ENCODE measurements around the gene GPR55. TPM values are rescaled to one million over a fixed set of nuclear protein-coding genes. Genes with fewer than 3 reads are reported as not detected.

Gene GPR55
- polyA plus RNA-seq, 10 donors, result 0.07 to 0.37 (median 0.08) TPM; not detected in 5

GRCh38 chr2:230952226-230952956, 27.3 kb upstream of the GPR55 start:
- no peak for DNase-seq

- DNase-seq, result no peak
These were observed 26.4 kb upstream of the GPR55 start for GRCh38 chr2:230951396-230951795.

GRCh38 chr2:230950874-230951339, 25.9 kb upstream of the GPR55 start:
- no peak for DNase-seq

- no peak for DNase-seq
These were observed 25.2 kb upstream of the GPR55 start for GRCh38 chr2:230949966-230950873.

- DNase-seq, result no peak
These were observed 22.9 kb upstream of the GPR55 start for GRCh38 chr2:230947908-230948365.

- DNase-seq, result no peak
These were observed 22.2 kb upstream of the GPR55 start for GRCh38 chr2:230947235-230947576.

GRCh38 chr2:230946429-230947234, 21.6 kb upstream of the GPR55 start:
- no peak for DNase-seq

GRCh38 chr2:230944757-230945372, 19.8 kb upstream of the GPR55 start:
- DNase-seq, result no peak

GRCh38 chr2:230944123-230944653, 19.1 kb upstream of the GPR55 start:
- no peak for DNase-seq

- DNase-seq, result no peak
These were observed 18.2 kb upstream of the GPR55 start for GRCh38 chr2:230942920-230943896.

GRCh38 chr2:230942371-230942770, 17.3 kb upstream of the GPR55 start:
- DNase-seq, result no peak

GRCh38 chr2:230941202-230942180, 16.4 kb upstream of the GPR55 start:
- no peak for DNase-seq

- DNase-seq, result no peak
These were observed 15.4 kb upstream of the GPR55 start for GRCh38 chr2:230940471-230940815.

- no peak for DNase-seq
These were observed 14.8 kb upstream of the GPR55 start for GRCh38 chr2:230939691-230940470.

- no peak for DNase-seq
These were observed 14.1 kb upstream of the GPR55 start for GRCh38 chr2:230939066-230939591.

GRCh38 chr2:230938516-230939065, 13.5 kb upstream of the GPR55 start:
- no peak for DNase-seq

- no peak for DNase-seq
These were observed 13.1 kb upstream of the GPR55 start for GRCh38 chr2:230938098-230938497.
